Left kidney (tissue), 2 donors: Measurements from ENCODE around the gene LGALS3BP. TPM values are rescaled to one million over a fixed set of nuclear protein-coding genes. Genes with fewer than 3 reads are reported as not detected.

Experiments
- DNase-seq: peaks from one replicate; pipeline ENCODE4 v3.0.0-alpha.2; 2013
- polyA plus RNA-seq: library from polyadenylated mRNA; unstranded; fragments of 120-200 nt; gene quantifications from one replicate; pipeline ENCODE4 v1.2.1, GENCODE V29; 2013; ENCODE audit not compliant: insufficient read length

The LGALS3BP gene
- polyA plus RNA-seq, 1 donor: 115 TPM

- DNase-seq: no peak
Measured at GRCh38 chr17:78944026-78944425, 35.7 kb downstream of the LGALS3BP start.

GRCh38 chr17:78940708-78941107 is 39.0 kb downstream of the LGALS3BP start:
- no peak for DNase-seq

- DNase-seq: no peak
Measured at GRCh38 chr17:78940258-78940657, 39.5 kb downstream of the LGALS3BP start.

- DNase-seq: no peak
Measured at GRCh38 chr17:78939615-78940014, 40.1 kb downstream of the LGALS3BP start.

GRCh38 chr17:78937561-78937960 is 42.2 kb downstream of the LGALS3BP start:
- no peak for DNase-seq

GRCh38 chr17:78935419-78936323 is 44.1 kb downstream of the LGALS3BP start:
- DNase-seq: peak; percentile 68

- no peak for DNase-seq
Measured at GRCh38 chr17:78934681-78935418, 44.9 kb downstream of the LGALS3BP start.

- peak; percentile 91 for DNase-seq
Measured at GRCh38 chr17:78933959-78934568, 45.7 kb downstream of the LGALS3BP start.

- no peak for DNase-seq
Measured at GRCh38 chr17:78933025-78933958, 46.4 kb downstream of the LGALS3BP start.

- DNase-seq: no peak
Measured at GRCh38 chr17:78929908-78930775, 49.6 kb downstream of the LGALS3BP start.

GRCh38 chr17:78925662-78926555 is 53.8 kb downstream of the LGALS3BP start:
- no peak for DNase-seq

- DNase-seq: peak; percentile 88
Measured at GRCh38 chr17:78925234-78925633, 54.5 kb downstream of the LGALS3BP start, which contains the start of gene TIMP2. TSS of gene TIMP2 (minus strand) at chr17:78925387. CDS start at chr17:78925088, 299 bp downstream.

GRCh38 chr17:78924481-78925151 is 55.1 kb downstream of the LGALS3BP start:
- DNase-seq: no peak

- DNase-seq: no peak
Measured at GRCh38 chr17:78923660-78924453, 55.9 kb downstream of the LGALS3BP start.

GRCh38 chr17:78922816-78923498 is 56.8 kb downstream of the LGALS3BP start:
- DNase-seq: no peak

GRCh38 chr17:78921437-78921971 is 58.2 kb downstream of the LGALS3BP start:
- DNase-seq: no peak
